ENCODE results near the gene RAI14.

Gene RAI14

DNA sequence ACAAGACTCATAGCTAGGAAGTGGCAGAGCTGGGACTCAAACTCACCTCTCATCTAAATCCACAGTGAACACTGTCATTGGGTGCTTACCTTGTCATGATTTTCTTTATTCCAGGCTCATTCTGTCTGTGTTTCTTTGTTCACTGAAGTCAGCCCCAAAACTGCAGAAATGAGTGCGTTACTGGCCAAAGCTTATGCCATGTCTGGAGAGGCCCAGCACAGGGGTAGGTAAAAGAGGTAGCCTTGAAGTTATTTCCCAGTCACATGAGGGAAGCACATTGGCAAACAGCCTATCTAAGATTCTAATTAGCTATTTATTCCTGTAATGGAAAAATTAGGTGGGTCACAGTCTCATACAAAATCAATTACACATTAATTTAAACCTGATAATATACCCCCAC is 212.7 kb downstream of the RAI14 start:
- WGBS: 92% methylated on average over 1 of the region's 1 CpG

DNA sequence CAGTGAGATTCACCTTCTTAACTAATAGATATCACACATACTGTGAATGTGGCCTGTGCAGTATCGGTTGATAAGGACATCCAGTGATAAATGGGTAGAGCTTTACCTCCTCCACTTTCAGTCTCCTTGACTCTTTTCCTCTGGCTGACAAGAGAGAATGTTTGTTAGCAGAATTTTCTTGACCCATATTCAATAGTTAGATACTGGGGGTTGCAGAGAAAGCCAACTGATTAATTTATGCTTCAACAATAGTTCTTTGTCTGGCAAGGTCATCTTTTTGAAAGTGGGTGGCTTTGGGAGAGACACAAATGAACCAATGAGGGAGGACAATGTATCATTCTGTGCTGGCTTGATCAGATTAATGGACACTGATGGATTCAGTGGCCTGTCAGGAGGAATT is 213.1 kb downstream of the RAI14 start:
- Histone ChIP-seq H3K4me3 (ENCODE audit: insufficient read depth in 1 of 2, low read depth in 1 of 2, low read length in 2 of 2) (no peak overlapping the region), H3K27ac (ENCODE audit: low read length, poor library complexity, severe bottlenecking) (no peak overlapping the region), H4K8ac (ENCODE audit: low read length) (no peak overlapping the region), H2BK12ac (ENCODE audit: low read length in 2 of 2) (no peak overlapping the region), H3K18ac (ENCODE audit: low read depth in 1 of 2, low read length in 2 of 2) (no peak overlapping the region), H3K4me2 (ENCODE audit: low read length, poor library complexity, severe bottlenecking) (no peak overlapping the region), H3K36me3 (ENCODE audit: control insufficient read depth in 1 of 2, insufficient read depth in 2 of 2, low read depth in 1 of 2, low read length in 2 of 2) (no peaks in the 10 kb centered on the region), H3K4me1 (ENCODE audit: control insufficient read depth, insufficient read depth, low read depth, low read length) (no peaks in the 10 kb centered on the region), H4K91ac (ENCODE audit: low read length) (no peak overlapping the region), H3K4ac (ENCODE audit: low read depth in 1 of 2, low read length in 2 of 2) (no peak overlapping the region), H2BK5ac (ENCODE audit: low read depth, low read length, poor library complexity, severe bottlenecking) (no peak overlapping the region), H3K14ac (ENCODE audit: low read length in 2 of 2) (no peak overlapping the region), H3K27me3 (ENCODE audit: control insufficient read depth in 1 of 2, insufficient read depth in 1 of 2, low read length in 2 of 2) (no peaks in the 10 kb centered on the region), H3K9me3 (ENCODE audit: control insufficient read depth, low read length) (no peaks in the 10 kb centered on the region), H3K79me1 (replicated peaks; ENCODE audit: low read length, poor library complexity, severe bottlenecking) (no peaks in the 10 kb centered on the region), H3K9ac (ENCODE audit: low read length) (no peak overlapping the region), H3K23ac (ENCODE audit: low read length in 2 of 2) (no peak overlapping the region), H2AK5ac (ENCODE audit: low read length, severe bottlenecking) (no peak overlapping the region), H2AFZ (ENCODE audit: low read depth, low read length) (no peak overlapping the region), H2BK15ac (ENCODE audit: low read depth, poor library complexity, severe bottlenecking) (no peak overlapping the region), H2BK120ac (ENCODE audit: low read depth, low read length) (no peak overlapping the region)
- WGBS: 100% methylated on average over 1 of the region's 1 CpG
- no peak for DNase-seq

More for the DNA sequence above, 212.7 kb downstream of the RAI14 start:
- Histone ChIP-seq H3K9me3 (ENCODE audit: control insufficient read depth, low read length) (no peaks in the 10 kb centered on the region), H3K14ac (ENCODE audit: low read length in 2 of 2) (no peak overlapping the region), H3K4ac (ENCODE audit: low read depth in 1 of 2, low read length in 2 of 2) (no peak overlapping the region), H3K4me3 (ENCODE audit: insufficient read depth in 1 of 2, low read depth in 1 of 2, low read length in 2 of 2) (no peak overlapping the region), H4K8ac (ENCODE audit: low read length) (no peak overlapping the region), H2BK5ac (ENCODE audit: low read depth, low read length, poor library complexity, severe bottlenecking) (no peak overlapping the region), H2BK15ac (ENCODE audit: low read depth, poor library complexity, severe bottlenecking) (no peak overlapping the region), H3K27me3 (ENCODE audit: control insufficient read depth in 1 of 2, insufficient read depth in 1 of 2, low read length in 2 of 2) (no peaks in the 10 kb centered on the region), H3K36me3 (ENCODE audit: control insufficient read depth in 1 of 2, insufficient read depth in 2 of 2, low read depth in 1 of 2, low read length in 2 of 2) (no peaks in the 10 kb centered on the region), H3K79me1 (replicated peaks; ENCODE audit: low read length, poor library complexity, severe bottlenecking) (no peaks in the 10 kb centered on the region), H4K91ac (ENCODE audit: low read length) (no peak overlapping the region), H2BK120ac (ENCODE audit: low read depth, low read length) (no peak overlapping the region), H3K4me1 (ENCODE audit: control insufficient read depth, insufficient read depth, low read depth, low read length) (no peaks in the 10 kb centered on the region), H3K23ac (ENCODE audit: low read length in 2 of 2) (no peak overlapping the region), H3K18ac (ENCODE audit: low read depth in 1 of 2, low read length in 2 of 2) (no peak overlapping the region), H2BK12ac (ENCODE audit: low read length in 2 of 2) (no peak overlapping the region), H3K9ac (ENCODE audit: low read length) (no peak overlapping the region), H3K27ac (ENCODE audit: low read length, poor library complexity, severe bottlenecking) (no peak overlapping the region), H2AK5ac (ENCODE audit: low read length, severe bottlenecking) (no peak overlapping the region), H2AFZ (ENCODE audit: low read depth, low read length) (no peak overlapping the region), H3K4me2 (ENCODE audit: low read length, poor library complexity, severe bottlenecking) (no peak overlapping the region)
- no peak for DNase-seq

DNA sequence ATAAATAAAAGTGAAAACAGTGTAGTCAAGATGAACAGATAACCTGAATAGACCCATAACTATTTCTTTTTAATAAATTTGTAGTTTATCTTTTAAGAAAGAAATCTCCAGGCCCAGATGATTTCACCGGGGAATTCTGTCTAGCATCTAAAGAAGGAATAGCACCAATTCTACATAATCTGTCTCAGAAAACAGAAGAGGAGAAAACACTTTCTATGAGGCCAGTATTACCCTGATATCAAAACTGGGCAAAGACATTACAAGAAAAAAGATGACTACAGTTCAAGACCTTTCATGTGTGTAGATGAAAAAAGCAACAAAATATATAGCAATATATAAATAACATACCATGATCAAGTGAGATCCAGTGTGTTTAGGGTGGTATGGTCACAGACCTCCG is 214.3 kb downstream of the RAI14 start:
- Histone ChIP-seq H2BK15ac (ENCODE audit: low read depth, poor library complexity, severe bottlenecking) (no peak overlapping the region), H3K4me2 (ENCODE audit: low read length, poor library complexity, severe bottlenecking) (no peak overlapping the region), H3K79me1 (replicated peaks; ENCODE audit: low read length, poor library complexity, severe bottlenecking) (no peaks in the 10 kb centered on the region), H2BK120ac (ENCODE audit: low read depth, low read length) (no peak overlapping the region), H3K14ac (ENCODE audit: low read length in 2 of 2) (no peak overlapping the region), H2AFZ (ENCODE audit: low read depth, low read length) (no peak overlapping the region), H4K91ac (ENCODE audit: low read length) (no peak overlapping the region), H4K8ac (ENCODE audit: low read length) (no peak overlapping the region), H3K36me3 (ENCODE audit: control insufficient read depth in 1 of 2, insufficient read depth in 2 of 2, low read depth in 1 of 2, low read length in 2 of 2) (no peaks in the 10 kb centered on the region), H2BK5ac (ENCODE audit: low read depth, low read length, poor library complexity, severe bottlenecking) (no peak overlapping the region), H3K18ac (ENCODE audit: low read depth in 1 of 2, low read length in 2 of 2) (no peak overlapping the region), H3K9ac (ENCODE audit: low read length) (no peak overlapping the region), H2AK5ac (ENCODE audit: low read length, severe bottlenecking) (no peak overlapping the region), H3K27ac (ENCODE audit: low read length, poor library complexity, severe bottlenecking) (no peak overlapping the region), H3K4me1 (ENCODE audit: control insufficient read depth, insufficient read depth, low read depth, low read length) (no peaks in the 10 kb centered on the region), H3K4ac (ENCODE audit: low read depth in 1 of 2, low read length in 2 of 2) (no peak overlapping the region), H3K9me3 (ENCODE audit: control insufficient read depth, low read length) (peaks cover under 1% of the 10 kb centered on the region), H2BK12ac (ENCODE audit: low read length in 2 of 2) (no peak overlapping the region), H3K23ac (ENCODE audit: low read length in 2 of 2) (no peak overlapping the region), H3K27me3 (ENCODE audit: control insufficient read depth in 1 of 2, insufficient read depth in 1 of 2, low read length in 2 of 2) (no peaks in the 10 kb centered on the region), H3K4me3 (ENCODE audit: insufficient read depth in 1 of 2, low read depth in 1 of 2, low read length in 2 of 2) (no peak overlapping the region)
- no CpG with 5 or more reads among the region's 2 CpGs for WGBS
- no peak for DNase-seq

DNA sequence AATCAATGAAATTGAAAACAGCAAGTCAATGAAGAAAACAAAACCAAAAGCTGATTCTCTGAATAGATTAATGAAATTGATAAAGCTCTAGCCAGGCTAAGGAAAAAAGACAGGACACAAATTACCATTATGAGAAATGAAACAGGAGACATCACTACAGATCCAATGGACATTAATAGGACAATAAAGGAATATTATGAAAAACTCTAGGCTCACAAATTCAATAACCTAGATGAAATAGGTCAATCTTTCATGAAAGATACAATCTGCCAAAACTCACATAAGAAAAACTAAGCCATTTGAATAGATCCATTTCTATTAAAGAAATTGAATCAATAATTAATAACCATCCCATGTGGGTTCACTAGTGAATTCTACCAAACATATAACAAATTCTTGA is 220.1 kb downstream of the RAI14 start:
- H3K18ac ChIP-seq (ENCODE audit: low read depth in 1 of 2, low read length in 2 of 2): no peak overlapping the region
- DNase-seq: no peak
- H3K9ac ChIP-seq (ENCODE audit: low read length): no peak overlapping the region
- H3K4me2 ChIP-seq (ENCODE audit: low read length, poor library complexity, severe bottlenecking): no peak overlapping the region
- no peak overlapping the region for H4K91ac ChIP-seq (ENCODE audit: low read length)
- no peak overlapping the region for H3K14ac ChIP-seq (ENCODE audit: low read length in 2 of 2)
- no peak overlapping the region for H2BK15ac ChIP-seq (ENCODE audit: low read depth, poor library complexity, severe bottlenecking)
- H3K4me3 ChIP-seq (ENCODE audit: insufficient read depth in 1 of 2, low read depth in 1 of 2, low read length in 2 of 2): no peak overlapping the region
- no peaks in the 10 kb centered on the region for H3K4me1 ChIP-seq (ENCODE audit: control insufficient read depth, insufficient read depth, low read depth, low read length)
- no peaks in the 10 kb centered on the region for H3K79me1 ChIP-seq (replicated peaks; ENCODE audit: low read length, poor library complexity, severe bottlenecking)
- H2BK5ac ChIP-seq (ENCODE audit: low read depth, low read length, poor library complexity, severe bottlenecking): no peak overlapping the region
- H3K9me3 ChIP-seq (ENCODE audit: control insufficient read depth, low read length): peaks cover 15% of the 10 kb centered on the region
- no peaks in the 10 kb centered on the region for H3K27me3 ChIP-seq (ENCODE audit: control insufficient read depth in 1 of 2, insufficient read depth in 1 of 2, low read length in 2 of 2)
- H4K8ac ChIP-seq (ENCODE audit: low read length): no peak overlapping the region
- no peak overlapping the region for H3K23ac ChIP-seq (ENCODE audit: low read length in 2 of 2)
- no peak overlapping the region for H2AK5ac ChIP-seq (ENCODE audit: low read length, severe bottlenecking)
- H2BK120ac ChIP-seq (ENCODE audit: low read depth, low read length): no peak overlapping the region
- H3K36me3 ChIP-seq (ENCODE audit: control insufficient read depth in 1 of 2, insufficient read depth in 2 of 2, low read depth in 1 of 2, low read length in 2 of 2): no peaks in the 10 kb centered on the region
- no peak overlapping the region for H2BK12ac ChIP-seq (ENCODE audit: low read length in 2 of 2)
- H3K27ac ChIP-seq (ENCODE audit: low read length, poor library complexity, severe bottlenecking): no peak overlapping the region
- H3K4ac ChIP-seq (ENCODE audit: low read depth in 1 of 2, low read length in 2 of 2): no peak overlapping the region
- no peak overlapping the region for H2AFZ ChIP-seq (ENCODE audit: low read depth, low read length)
